HCT116 (cell line): ENCODE results near the gene PI16.

ENCODE experiments used
- EZH2 ChIP-seq: fragments of 200-600 bp; sonication (generic); IDR thresholded peaks from 2 replicates; pipeline ENCODE4 v1.6.1; 2017; ENCODE audit warnings: antibody characterized with exemption, mixed run types
- JUND ChIP-seq: IDR thresholded peaks from 2 replicates; pipeline ENCODE4 v1.6.1; 2012
- TF ChIP-seq, protein P1 (sequence below): IDR thresholded peaks from 2 replicates; pipeline ENCODE4 v1.6.1; 2012

DNA sequence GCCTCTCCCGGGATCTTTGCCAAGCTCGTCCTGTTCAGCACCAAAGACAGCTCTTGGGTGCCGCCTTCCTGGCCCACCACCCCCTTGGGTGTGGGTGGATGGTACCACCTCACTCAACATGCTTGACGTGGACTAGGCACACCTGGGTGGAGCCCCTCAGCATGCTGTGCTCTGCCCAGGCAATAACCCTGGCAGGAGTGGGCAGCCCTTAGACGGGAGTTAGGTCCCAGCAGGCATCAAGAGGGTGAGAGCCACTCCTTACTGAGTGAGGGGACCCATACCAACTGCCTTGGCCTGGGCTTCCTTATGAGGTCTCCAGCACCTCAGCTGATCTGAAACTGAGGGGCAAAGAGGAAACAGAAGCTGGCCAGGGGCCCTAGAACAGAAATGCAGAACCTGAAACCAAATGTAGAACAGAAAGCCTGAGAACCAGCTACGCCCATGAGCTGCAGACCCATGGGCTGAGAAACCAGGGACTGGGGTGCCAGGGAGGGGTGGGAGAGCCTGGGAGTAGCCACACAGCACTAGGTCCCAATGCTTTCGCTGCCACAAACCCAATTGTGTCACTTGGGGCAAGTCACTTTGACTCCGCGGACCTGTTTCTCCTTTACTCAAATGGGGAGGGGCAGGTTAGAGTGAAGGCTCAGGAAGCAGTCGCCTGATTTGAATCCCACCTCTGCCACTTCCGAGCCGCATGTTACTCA, 53.0 kb downstream of the PI16 start:
- TF ChIP-seq JUND (no peak), EZH2 (no peak)
- TF ChIP-seq, protein P1, sequence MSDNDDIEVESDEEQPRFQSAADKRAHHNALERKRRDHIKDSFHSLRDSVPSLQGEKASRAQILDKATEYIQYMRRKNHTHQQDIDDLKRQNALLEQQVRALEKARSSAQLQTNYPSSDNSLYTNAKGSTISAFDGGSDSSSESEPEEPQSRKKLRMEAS, result no peak
